Activated CD4-positive, alpha-beta T cell treated with anti-CD3 and anti-CD28 coated beads, Interleukin-2, Interleukin-4, amounts not matched to agents 100 ng/mL and 50 ng/mL, durations not matched to agents 16 hours and 8 hours (primary cell): ENCODE results near the gene ZNF628.
"Not testable (repeated sequence)": the region's sequence is repeated elsewhere in the genome, so short reads cannot be mapped to it uniquely, and the experiment has no call there.

Source experiments
- DNase-seq: peaks from one replicate; pipeline ENCODE4 v3.0.0-alpha.2; 2020; ENCODE audit warnings: low spot score

Gene ZNF628

GRCh38 chr19:55484593-55485438, 8.4 kb downstream of the ZNF628 start, which contains the start of gene NAT14:
TSS of gene NAT14 (plus strand) at chr19:55485188. CDS start at chr19:55485709, 521 bp downstream.
- peak; percentile 63 for DNase-seq

- DNase-seq, result no peak
Measured at GRCh38 chr19:55485439-55486011, 9.1 kb downstream of the ZNF628 start.

DNA sequence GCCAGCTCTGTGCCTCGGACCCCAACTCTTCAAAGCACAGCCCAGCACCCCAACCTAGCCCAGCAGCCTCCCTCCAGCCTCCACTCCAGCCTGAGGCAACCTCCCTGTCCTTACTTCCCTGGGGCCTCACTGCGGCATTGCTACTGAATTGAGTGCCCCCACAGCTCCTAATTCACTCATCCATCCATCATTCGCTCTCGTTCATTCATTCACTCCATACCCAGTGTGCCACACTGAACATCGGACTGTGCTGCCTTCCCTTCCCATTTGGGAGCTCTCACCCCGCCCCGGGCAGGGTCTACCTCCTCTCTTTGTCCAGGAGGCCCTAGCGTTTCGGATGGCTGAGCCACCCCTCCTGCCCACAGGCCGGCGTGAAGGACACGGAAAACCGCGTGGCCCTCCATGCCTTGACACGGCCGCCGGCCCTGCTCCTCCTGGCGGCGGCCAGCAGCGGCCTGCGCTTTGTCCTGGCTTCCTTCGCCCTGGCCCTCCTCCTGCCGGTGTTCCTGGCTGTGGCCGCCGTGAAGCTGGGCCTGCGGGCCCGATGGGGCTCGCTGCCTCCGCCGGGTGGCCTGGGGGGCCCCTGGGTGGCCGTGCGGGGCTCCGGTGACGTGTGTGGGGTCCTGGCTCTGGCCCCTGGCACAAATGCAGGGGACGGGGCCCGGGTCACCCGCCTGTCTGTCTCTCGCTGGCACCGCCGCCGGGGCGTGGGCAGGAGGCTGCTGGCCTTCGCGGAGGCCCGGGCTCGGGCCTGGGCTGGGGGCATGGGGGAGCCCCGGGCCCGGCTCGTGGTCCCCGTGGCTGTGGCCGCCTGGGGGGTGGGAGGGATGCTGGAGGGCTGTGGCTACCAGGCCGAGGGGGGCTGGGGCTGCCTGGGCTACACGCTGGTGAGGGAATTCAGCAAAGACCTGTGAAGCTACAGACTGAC, 9.9 kb downstream of the ZNF628 start:
- DNase-seq, result no peak

- DNase-seq, result peak; percentile 17
Measured at GRCh38 chr19:55486971-55487923, 10.8 kb downstream of the ZNF628 start.

GRCh38 chr19:55487924-55488687, 11.7 kb downstream of the ZNF628 start, which contains the start of gene SSC5D:
TSS of gene SSC5D (plus strand) at chr19:55488436. CDS start at chr19:55488590, 154 bp downstream.
- no peak for DNase-seq

- DNase-seq, result no peak
Measured at GRCh38 chr19:55488986-55489710, 12.7 kb downstream of the ZNF628 start.

- DNase-seq, result no peak
Measured at GRCh38 chr19:55489711-55490477, 13.5 kb downstream of the ZNF628 start.

GRCh38 chr19:55490478-55491432, 14.3 kb downstream of the ZNF628 start:
- no peak for DNase-seq

DNA sequence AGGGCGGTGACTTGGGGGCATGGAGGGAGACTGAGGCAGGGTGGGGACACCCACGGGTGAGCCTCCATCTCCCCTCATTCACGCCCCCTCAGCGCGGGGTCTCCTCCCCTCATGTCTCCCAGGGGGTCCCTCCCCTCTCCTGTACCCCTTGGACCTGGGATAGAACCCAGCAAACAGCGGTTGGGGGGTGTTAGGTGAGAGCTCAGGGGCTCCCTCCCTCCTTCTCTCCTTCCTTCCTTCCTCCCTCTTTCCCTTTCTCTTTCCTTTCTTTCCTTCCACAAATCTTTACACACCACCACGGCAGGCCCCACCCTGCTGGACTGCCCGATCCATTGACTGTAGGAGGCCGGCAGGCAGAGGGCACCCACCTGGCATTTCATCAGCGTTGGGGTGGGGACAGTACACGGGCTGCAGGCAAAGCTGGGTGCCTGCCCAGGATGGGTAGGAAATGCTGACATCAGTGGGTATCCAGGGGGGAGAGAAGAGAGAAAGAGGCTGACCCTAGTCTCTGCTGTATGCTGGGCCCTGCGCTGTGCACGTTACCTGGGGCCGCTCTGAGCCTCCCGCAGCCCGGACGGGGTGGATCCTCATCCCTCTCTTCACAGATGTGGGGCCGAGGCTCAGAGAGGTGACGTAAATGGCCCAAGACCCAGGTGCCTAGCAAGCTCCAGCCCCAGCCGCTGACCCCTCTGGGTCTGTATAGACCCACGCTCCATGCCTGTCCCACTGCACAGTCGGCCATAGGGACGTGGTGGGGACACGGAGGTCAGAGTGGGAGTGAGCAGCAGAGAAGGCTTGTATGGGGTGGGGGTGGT, 15.3 kb downstream of the ZNF628 start:
- no peak for DNase-seq

- no peak for DNase-seq
Measured at GRCh38 chr19:55492362-55492944, 16.0 kb downstream of the ZNF628 start.

GRCh38 chr19:55493052-55493644, 16.7 kb downstream of the ZNF628 start:
- no peak for DNase-seq

GRCh38 chr19:55493645-55494171, 17.3 kb downstream of the ZNF628 start:
- DNase-seq, result no peak

GRCh38 chr19:55494172-55494761, 17.9 kb downstream of the ZNF628 start:
- no peak for DNase-seq

- DNase-seq, result no peak
Measured at GRCh38 chr19:55495646-55496349, 19.4 kb downstream of the ZNF628 start.

DNA sequence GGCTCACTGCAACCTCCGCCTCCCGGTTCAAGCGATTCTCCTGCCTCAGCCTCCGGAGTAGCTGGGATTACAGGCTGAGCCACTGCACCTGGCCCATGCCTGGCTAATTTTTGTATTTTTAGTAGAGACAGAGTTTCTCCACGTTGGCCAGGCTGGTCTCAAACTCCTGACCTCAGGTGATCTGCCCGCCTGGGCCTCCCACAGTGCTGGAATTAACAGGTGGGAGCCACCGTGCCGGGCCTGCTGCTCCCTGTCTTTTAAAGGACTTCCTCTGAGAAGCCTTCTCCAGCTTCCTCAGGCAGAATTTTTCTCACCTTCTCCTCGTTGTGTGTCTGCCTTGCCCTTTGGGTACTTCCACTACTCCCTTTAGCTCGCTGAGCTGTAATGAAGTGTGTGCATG, 20.4 kb downstream of the ZNF628 start:
- not testable (repeated sequence) for DNase-seq
